HK-2 (cell line): ENCODE results near the gene SHROOM3.

ENCODE experiments used
- DNase-seq: peaks from one replicate; pipeline ENCODE4 v3.0.0-alpha.2; 2018; ENCODE audit not compliant: unreplicated experiment

SHROOM3 gene

DNA sequence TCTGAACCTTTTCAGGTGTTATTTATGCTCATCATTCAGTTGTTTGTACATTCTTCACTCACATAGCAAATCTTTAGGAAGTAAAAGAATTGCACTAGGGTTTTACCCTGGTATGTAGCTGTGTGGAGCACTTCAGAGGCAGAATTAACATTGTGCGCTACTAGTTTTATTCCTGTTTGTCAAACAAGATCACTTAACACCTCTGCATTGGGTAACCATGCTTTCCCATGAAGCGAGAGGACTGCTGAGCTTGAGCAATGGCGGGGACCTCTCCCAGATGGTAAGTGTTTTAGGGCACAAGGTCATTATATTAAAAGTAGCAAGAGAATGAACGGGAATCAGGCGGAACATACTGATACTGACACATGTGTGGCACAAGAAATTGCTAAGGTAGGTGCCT is 59.2 kb downstream of the SHROOM3 start:
- DNase-seq: no peak

DNA sequence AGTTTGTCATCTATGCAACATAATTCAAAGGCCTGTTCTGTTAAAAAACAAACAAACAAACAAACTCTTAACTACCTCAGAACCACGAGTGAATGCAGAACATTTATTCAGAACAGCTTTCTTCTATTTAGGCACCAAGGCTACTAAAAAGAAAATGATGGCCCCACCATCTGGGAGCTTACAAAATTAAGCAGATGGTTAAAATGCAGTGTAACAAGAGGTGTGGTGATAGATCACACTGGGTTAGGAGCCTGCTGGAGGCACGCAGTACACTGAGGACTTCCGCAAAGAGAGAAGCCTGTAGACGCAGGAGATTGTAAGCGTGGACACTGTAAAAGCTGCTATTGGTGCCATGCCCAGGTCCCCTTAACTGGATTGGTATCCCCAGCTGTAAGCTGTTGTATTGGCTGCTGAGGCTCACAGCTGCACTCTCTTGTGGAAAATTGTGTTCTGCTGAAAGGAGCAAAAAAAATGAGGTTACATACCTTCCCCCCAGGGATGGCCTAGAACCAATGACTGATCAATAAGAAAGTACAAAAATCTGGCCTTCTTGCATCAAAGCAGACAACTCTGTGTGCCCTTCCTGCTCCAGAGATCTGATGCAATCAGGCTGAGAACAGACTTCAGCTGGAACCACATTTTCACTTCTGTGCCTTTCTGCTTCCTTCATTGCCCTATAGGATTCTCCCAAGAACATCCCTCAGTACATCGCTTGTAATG is 60.0 kb downstream of the SHROOM3 start:
- DNase-seq: no peak

DNA sequence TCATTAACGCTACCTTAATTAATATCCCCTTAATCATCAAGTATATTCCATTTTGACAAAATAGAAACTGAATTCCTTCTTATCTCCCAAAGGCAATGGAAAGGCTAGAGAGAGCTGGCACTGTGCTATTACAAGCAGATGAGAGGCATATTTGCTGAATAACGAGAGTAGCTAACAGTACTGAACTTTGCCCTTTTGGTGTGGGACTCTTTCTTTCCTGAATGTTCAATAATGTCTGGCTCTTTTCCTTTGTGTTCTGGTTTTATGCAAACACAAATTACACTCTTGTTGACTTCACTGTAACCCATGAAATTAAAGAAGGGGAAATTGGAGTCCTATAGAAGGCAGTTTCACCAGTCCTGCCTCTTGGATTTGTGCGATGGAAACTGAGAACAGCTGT is 63.5 kb downstream of the SHROOM3 start:
- DNase-seq: no peak

DNA sequence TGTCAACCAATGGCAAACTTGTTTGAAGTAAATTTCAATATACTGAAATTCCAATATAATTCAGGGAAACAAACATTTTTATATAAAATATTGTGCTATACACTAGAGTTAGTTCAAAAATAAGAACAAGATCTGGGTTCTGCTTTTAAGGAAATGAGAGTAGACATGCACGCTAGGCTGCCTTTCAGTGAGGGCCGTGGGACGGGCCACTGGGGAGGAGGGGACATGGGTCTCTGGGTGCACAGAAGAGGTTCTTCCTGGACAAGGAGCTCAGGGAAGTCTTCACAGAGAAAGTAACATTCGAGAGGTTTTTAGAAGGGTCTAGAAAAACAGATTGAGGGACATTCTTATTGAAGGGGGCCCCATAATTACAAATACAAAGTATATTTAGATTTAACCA is 64.4 kb downstream of the SHROOM3 start:
- no peak for DNase-seq

DNA sequence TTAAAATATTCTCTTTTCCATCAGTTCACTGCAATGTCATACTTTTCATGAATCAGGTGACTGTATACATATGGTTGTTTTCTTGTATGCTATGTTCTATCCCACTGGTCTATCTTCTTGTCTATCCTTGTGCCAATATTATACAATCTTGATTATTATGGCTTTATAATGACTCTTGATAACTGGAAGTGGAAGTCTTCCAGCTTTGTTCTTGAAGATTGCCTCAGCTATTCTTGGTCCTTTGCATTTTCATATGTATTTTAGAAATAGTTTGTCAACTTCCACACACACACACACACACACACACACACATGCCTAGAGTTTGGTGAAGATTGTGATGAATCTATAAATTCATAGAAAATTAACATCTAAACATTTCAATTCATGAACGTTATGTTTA is 67.9 kb downstream of the SHROOM3 start:
- no peak for DNase-seq

DNA sequence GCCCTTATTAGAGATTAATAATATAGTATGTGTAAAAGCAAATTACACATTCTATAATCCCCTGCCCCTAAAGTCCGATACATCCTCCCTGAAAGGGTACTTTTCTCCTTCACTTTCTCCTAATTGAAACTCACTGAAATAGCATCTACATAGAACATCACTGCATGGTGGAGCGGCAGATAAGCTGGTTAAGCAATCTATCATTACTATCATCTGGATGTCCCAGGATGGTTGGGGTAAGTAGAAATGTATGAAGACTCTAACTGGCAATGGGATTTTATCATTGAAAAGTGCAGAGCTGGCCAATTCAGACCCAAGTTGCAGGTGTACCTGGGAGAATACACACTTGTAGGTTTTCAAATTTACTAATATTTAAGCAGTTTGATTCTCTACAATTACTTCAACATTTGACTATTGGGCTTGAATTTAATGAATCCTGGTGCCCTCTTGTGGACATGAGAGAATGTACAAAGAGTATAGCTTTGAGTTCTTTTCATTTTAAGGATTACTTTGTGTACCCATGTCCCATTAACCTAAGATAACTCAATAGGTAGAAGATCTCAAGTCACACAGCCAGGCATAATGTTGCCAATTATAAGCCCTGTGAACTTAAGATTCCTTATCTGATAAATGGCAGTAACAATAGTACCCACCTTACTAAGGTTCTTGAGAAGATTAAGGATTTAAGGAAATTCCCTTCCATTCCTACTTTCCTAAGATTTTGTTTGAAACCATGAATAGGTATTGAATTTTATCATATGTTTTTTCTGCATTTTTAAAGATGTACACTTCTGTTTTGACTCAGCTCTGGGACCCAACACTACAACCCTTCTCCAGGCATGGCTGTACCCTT is 69.8 kb downstream of the SHROOM3 start:
- DNase-seq: no peak

DNA sequence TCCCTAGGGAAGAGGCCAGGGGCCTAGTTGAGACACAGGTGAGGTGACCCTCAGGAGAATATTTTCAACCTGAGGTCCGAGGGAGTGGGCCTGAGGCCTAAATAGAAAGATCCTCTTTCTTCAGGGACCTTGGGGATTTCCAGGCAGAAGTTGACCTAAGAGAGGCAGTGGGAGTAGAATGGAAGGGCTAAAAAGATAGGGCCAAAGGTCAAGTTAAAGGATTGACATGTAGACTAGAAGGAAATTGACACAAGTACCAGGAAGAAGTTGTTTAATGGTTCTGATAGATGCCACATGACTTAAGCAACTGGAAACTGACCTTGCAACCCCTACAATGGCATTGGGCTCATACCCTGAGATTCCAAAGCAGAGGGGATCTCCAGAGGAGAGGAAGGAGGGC is 76.9 kb downstream of the SHROOM3 start:
- no peak for DNase-seq

DNA sequence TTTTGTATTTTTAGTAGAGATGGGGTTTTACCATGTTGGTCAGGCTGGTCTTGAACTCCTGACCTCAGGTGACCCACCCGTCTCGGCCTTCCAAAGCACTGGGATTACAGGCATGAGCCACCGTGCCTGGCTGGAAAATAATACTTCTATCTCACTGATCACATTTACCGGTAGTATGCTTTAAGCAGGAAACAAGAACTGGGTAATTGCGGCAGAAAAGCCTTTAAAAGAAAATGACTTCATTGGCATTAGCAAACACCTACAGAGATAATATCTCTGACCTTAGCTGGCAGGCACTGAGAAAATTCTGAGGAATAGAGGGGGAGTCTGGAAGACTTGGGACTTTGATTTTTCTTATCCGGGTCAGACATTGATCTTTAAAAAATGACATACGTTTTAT is 78.5 kb downstream of the SHROOM3 start:
- DNase-seq: no peak

DNA sequence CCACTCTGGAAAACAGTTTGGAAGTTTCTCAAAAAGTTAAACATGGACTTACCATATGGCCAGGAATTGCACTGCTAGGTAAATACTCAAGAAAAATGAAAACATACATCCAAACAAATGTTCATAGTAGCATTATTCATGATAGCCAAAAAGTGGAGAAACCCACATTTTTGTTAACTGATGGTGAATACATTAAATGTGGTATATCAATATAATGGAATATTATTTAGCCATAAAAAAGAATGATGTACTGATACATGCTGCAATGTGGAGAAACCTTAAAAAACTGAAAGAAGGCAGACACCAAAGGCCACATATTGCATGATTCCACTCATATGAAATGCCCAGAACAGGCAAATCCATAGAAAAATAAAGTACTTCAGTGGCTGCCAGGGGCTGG is 79.1 kb downstream of the SHROOM3 start:
- DNase-seq: no peak

DNA sequence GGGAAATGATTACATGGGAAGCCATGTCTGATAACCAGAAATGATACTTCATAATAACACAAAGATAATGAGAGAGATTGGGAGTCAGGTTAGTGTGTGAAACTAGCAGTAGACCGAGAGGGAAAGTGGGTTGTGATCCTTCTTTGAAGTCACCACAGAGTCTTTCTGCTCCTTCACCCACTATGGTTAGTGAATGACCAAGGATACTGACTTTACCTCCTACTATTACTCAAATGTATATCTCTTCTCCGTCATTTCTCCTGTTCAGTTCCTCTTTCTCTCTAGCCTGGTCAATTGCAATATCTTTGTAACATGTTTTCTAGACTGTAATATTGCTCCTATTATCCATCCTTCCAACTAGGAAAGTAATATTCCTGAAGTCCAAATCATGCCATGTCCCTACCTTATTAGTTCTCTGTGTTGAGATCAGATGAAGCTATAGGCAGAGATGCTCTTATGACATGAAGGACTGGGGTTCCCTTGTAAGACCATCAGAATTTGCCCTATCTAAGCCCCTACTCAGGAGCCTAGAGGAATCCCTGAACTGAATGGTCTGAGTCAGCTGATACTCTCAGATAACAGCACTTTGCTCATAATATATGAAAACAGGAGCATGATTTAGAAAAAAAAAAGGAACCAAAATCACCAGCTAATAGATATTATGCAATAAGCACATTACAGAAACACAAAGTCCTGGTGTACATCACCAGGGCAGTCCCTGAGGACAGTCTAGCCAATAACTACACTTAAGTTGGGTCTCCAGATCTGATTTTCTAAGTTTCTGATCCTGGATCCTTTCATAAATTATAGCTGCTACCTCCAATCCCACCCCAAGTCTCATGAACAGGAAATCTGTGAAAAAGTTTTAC is 81.2 kb downstream of the SHROOM3 start:
- no peak for DNase-seq

DNA sequence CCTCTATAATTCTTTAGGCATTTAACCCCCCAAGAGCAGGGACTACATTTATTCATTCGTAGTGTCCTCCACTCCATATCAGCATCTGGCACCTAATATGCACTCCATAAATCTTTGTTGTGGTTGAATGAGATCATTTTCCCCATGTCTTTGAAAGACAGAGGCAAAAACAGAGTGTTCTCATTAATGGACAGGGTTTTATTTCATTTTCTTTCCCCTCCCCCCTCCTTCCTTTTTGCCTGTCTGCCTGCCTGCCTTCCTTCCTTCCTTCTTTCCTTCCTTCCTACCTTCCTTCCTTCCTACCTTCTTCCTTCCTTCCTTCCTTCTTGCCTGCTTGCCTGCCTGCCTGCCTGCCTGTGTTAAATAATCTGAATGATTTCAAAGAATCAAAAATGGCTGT is 83.2 kb downstream of the SHROOM3 start:
- DNase-seq: no peak

DNA sequence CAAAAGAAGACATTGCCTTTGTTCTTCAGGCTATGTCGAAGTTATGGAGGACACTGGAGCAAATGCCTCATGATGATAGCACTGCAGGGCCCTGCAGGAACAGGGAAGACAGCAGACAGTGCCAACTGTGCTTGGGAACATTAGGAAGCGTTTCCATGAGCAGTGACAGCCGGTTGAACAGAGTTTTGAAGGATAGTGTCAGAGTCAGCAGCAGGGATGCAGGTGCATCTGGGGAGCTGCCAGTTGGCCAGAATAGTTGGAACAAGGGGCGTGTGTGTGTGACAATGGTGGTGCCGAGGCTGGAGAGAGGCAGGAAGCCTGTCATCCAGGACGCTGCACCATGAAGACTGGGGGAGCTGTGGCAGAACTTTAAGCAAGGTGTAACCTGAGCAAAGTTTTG is 88.6 kb downstream of the SHROOM3 start:
- no peak for DNase-seq

DNA sequence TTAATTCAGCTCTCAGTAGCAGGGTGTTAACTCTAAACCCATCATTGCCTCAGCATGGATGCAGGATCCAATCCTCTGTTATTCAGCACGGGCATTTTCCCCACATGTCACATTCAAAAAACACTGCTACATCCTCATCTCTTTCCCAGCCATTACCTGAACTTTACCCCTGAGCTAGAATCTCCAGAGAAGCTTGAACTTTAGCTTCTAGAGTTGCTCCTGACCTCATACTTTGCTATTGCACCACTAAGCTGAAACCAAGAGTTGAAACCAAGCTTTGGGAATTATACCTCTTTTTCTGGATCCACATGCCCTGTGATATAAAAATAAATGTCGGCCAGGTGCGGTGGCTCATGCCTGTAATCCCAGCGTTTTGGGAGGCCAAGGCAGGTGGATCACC is 90.7 kb downstream of the SHROOM3 start:
- DNase-seq: no peak

DNA sequence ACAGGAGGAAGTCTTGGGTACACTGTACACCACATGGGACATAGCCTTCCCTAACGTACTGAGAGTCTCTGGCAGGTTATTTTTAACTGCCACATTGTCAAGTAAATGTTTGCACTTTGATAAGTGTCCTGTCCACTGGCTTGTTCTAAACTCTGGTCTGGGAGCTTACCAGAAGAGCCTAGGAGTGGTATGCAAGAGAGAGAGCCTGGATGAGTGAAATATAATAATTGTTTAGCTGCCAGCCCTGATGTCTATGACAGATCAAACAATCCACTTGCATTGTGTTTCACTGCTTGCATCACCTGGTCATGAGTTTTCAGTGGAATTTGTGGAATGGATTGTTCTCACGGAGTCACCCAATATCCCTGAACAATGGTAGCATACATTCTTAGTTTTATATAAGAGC is 91.6 kb downstream of the SHROOM3 start:
- DNase-seq: no peak

DNA sequence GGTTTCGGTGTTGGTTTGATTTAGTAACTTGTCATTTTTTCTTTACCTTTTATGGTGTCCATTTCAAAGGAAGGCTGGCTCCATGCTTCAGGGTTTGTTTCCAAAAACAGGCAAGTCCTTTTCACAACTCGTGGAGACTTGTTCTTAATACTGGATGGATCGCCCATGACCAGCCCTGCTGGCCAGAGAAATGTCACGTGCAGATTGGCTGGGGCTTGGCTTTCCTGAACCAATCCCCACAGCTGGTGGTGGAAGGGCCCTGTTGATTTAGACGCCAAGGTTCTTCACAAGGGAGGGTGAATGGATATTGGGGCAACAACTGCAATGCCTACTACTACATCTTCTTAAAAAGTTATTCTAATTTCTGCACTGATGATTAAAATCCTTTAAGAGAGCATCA is 92.6 kb downstream of the SHROOM3 start:
- DNase-seq: no peak

DNA sequence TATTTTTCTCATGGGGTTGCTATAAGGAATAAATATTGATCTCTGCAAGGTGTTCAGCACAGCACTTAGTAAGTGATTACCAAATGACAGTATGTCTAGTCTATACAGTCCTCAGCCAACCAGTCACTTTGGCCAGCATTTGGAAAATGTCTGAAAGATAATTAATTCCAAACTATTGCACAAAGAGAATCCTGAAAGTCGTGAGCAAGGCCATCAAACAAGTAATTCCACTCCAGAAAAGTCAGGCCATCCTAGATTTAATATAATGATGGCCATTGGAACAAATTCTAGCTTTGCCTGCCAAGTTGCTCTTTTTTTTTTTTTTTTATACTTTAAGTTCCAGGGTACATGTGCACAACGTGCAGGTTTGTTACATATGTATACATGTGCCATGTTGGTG is 96.6 kb downstream of the SHROOM3 start:
- no peak for DNase-seq

DNA sequence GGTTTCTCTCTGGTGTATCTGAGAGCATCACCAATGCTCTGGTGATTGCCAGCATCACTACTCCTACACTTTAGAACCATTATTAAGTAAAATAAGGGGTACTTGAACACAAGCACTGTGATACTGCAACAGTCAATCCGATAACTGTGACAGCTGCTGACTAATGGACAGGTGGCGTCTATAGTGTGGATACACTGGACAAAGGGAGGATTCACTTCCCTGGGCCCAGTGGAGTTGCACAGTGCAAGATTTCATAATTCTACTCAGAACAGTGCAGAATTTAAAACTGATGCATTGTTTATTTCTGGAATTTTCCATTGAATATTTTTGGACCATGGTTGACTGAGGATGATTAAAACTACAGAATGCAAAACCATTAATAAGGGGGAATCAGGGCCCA is 97.8 kb downstream of the SHROOM3 start:
- no peak for DNase-seq

DNA sequence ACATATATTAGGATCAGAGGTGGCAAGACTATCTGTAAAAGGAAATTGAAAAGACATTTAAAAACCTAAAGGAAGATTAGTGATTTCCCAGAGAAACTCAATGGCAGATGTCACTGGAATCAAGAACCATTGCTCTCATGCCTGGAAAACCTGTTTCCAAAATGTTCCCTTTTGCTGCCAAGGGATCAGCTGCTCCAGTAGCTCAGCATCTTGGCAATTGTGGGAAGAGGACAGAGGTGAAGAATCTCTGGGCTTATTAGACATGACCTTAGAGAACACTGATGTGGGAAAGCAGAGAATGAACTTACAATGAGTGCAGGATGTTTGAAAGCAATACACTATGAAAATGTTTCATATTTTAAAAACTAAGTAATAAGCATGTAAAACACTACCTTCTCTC is 98.3 kb downstream of the SHROOM3 start:
- no peak for DNase-seq

DNA sequence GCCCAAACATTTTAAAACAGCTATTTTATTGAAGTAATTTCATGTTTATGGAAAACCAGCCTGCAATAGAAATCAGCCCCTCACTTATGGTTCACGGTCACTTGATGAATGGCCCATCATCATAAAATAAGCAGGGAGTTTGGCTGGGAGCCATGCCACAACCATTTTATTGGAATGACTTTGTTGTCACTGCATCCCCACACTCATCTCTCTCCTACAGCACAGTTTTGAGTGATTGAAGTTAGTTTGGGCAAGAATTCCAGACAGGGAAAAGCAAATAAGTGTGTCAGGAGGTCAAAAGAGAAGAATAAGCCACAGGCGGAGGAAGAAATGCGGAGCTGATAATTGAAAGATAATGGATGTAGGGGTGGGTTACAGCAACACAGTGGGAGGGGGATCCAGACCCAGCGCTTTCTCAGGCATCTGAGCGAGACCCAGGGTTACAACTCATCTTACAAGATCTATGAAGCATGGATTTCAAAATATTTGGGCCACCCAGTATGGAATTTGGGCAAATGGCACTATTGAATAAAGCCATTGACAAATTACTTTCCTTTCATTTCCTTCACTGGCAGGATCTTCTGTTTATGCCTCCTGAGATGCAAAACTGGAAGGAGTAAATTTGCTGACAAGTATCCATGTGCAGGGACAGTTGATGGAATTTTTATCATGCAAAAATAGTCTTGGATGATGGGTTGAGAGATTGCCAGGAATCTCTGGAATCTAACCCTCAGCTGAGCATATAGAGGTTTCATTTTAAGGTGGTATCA is 100.8 kb downstream of the SHROOM3 start:
- peak; percentile 41 for DNase-seq

DNA sequence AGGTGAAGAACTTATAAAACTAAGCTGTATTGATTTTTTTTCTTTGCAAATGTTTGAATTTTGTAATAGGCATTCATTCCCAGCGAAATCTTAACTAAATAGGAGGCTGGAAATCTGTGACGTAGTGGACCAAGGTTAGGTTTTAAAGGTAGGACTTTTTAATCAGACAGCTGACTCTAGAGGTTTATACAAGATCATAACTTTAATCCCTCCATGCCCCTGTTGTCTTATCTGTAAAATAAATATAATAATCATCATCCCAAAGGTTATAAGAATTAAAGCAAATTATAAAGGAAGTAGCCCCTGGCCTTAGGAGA is 101.3 kb downstream of the SHROOM3 start:
- DNase-seq: no peak

DNA sequence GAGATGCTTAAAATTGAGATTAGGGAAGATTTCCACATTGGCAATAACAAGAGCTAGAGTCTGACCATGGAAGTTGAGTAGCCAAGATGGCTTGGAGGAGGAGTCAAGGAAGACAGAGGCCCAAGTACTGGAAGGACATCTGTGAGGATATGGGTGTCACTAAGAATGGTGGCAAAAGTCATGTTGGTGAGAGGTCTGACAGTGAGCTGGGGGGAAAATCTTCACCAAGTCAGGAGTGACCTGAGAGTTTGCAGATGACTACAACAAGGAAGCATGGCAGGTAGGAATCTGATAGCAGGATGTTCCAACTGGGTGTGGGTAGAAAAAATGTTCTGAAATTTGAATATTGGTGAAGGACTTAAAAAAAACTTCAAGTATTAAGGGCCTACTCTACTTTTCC is 103.3 kb downstream of the SHROOM3 start:
- DNase-seq: no peak

DNA sequence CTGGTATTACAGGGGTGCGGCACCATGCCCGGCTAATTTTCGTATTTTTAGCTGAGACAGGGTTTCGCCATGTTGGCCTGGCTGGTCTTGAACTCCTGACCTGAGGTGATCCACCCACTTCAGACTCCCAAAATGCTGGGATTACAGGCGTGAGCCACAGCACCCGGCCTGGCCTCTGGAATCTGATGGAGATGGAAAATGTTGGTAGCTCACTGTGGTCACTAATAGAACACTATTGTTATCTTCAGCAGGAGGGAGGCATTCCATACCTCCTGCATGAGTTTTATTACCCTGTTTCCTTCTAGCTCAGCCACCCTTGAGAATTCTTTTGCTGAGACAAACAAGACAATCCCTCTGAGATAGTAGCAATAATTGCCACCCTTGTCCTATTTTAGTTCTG is 105.0 kb downstream of the SHROOM3 start:
- no peak for DNase-seq
